Smooth muscle cell (in vitro differentiated cells): ENCODE results near the gene FASN. TPM values are rescaled to one million over a fixed set of nuclear protein-coding genes. Genes with fewer than 3 reads are reported as not detected.

Source experiments
- DNase-seq: peaks from one replicate; lab custom pipeline; 2025; ENCODE audit not compliant: unreplicated experiment; lab: John Stamatoyannopoulos, UW
- H2AFZ ChIP-seq: fragments of 200-600 bp; sonication (generic); 2 replicates; pipeline ENCODE4 v1.6.0; 2016; ENCODE audit warnings: antibody characterized with exemption, low read depth, mild to moderate bottlenecking
- H3F3A ChIP-seq: fragments of 200-600 bp; sonication (generic); 2 replicates; pipeline ENCODE4 v1.6.0; 2017; ENCODE audit warnings: antibody characterized with exemption, low read depth
- H3K27ac ChIP-seq: fragments of 200-600 bp; sonication (generic); 2 replicates; pipeline ENCODE4 v1.5.1; 2016; ENCODE audit warnings: low read depth, mild to moderate bottlenecking
- H3K27me3 ChIP-seq: fragments of 200-600 bp; sonication (generic); 2 replicates; pipeline ENCODE4 v1.6.1; 2016; ENCODE audit warnings: low read depth, mild to moderate bottlenecking
- H3K36me3 ChIP-seq: fragments of 200-600 bp; sonication (generic); 2 replicates; pipeline ENCODE4 v1.5.1; 2016; ENCODE audit warnings: low read depth
- H3K4me1 ChIP-seq: fragments of 200-600 bp; sonication (generic); 2 replicates; pipeline ENCODE4 v1.5.1; 2016; ENCODE audit warnings: low read depth
- H3K4me2 ChIP-seq: fragments of 200-600 bp; sonication (generic); 2 replicates; pipeline ENCODE4 v1.6.0; 2016; ENCODE audit warnings: mild to moderate bottlenecking
- H3K4me3 ChIP-seq: fragments of 200-600 bp; sonication (generic); 2 replicates; pipeline ENCODE4 v1.5.1; 2016; ENCODE audit warnings: mild to moderate bottlenecking
- H3K79me2 ChIP-seq: fragments of 200-600 bp; sonication (generic); 2 replicates; pipeline ENCODE4 v1.6.0; 2016; ENCODE audit warnings: low read depth, mild to moderate bottlenecking
- H3K9ac ChIP-seq: fragments of 200-600 bp; sonication (generic); 2 replicates; pipeline ENCODE4 v1.6.0; 2016; ENCODE audit warnings: low read depth
- H3K9me3 ChIP-seq: fragments of 200-600 bp; sonication (generic); replicated peaks from 2 replicates; pipeline ENCODE4 v1.5.1; 2016; ENCODE audit warnings: low read depth
- H4K20me1 ChIP-seq: fragments of 200-600 bp; sonication (generic); 2 replicates; pipeline ENCODE4 v1.6.0; 2016; ENCODE audit warnings: low read depth
- WGBS: methylation state at CpG from one replicate; pipeline ENCODE4 v1.1.7; 2016; ENCODE audit warnings: low lambda C conversion rate; 5-methylcytosine and 5-hydroxymethylcytosine counted together
- polyA plus RNA-seq: library from polyadenylated mRNA; unstranded; fragments of >200 nt; fragmentation: Nextera tagmentation; extraction: Ambion mirVana; gene quantifications from 2 replicates; pipeline ENCODE4 v1.2.1, GENCODE V29; 2016
- total RNA-seq: library from RNA; depleted of rRNA; stranded (reverse); fragments of >200 nt; gene quantifications from 2 replicates; pipeline ENCODE4 v1.2.3, GENCODE V29; 2014
- TF ChIP-seq, protein P1 (sequence below): fragments of 200-600 bp; sonication (generic); IDR thresholded peaks from 2 replicates; pipeline ENCODE4 v1.5.1; 2017; ENCODE audit warnings: borderline replicate concordance, mild to moderate bottlenecking, antibody characterized with exemption; ENCODE audit not compliant: insufficient read depth, poor library complexity, severe bottlenecking

Gene FASN
- total and polyA plus RNA-seq, 2 experiments from 2014 or later: 46.6 to 49.3 TPM

- Histone ChIP-seq H3K36me3 (no peaks in the 10 kb centered on the region), H3K4me2 (no peak overlapping the region), H3K4me1 (peaks cover 14% of the 10 kb centered on the region), H4K20me1 (peaks cover 14% of the 10 kb centered on the region), H3K27me3 (no peaks in the 10 kb centered on the region), H3K9ac (no peak overlapping the region), H3F3A (no peaks in the 10 kb centered on the region), H3K4me3 (no peak overlapping the region), H2AFZ (no peak overlapping the region), H3K27ac (no peak overlapping the region), H3K9me3 (no peaks in the 10 kb centered on the region), H3K79me2 (no peaks in the 10 kb centered on the region)
- WGBS: 98% methylated on average over 9 of the region's 10 CpGs
- TF ChIP-seq, protein P1, sequence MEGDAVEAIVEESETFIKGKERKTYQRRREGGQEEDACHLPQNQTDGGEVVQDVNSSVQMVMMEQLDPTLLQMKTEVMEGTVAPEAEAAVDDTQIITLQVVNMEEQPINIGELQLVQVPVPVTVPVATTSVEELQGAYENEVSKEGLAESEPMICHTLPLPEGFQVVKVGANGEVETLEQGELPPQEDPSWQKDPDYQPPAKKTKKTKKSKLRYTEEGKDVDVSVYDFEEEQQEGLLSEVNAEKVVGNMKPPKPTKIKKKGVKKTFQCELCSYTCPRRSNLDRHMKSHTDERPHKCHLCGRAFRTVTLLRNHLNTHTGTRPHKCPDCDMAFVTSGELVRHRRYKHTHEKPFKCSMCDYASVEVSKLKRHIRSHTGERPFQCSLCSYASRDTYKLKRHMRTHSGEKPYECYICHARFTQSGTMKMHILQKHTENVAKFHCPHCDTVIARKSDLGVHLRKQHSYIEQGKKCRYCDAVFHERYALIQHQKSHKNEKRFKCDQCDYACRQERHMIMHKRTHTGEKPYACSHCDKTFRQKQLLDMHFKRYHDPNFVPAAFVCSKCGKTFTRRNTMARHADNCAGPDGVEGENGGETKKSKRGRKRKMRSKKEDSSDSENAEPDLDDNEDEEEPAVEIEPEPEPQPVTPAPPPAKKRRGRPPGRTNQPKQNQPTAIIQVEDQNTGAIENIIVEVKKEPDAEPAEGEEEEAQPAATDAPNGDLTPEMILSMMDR: no peak
- no peak for DNase-seq
Measured at GRCh38 chr17:82114447-82114846, 16.4 kb upstream of the FASN start.

- Histone ChIP-seq H2AFZ (no peak overlapping the region), H3K4me2 (no peak overlapping the region), H3K27ac (no peak overlapping the region), H4K20me1 (peaks cover 11% of the 10 kb centered on the region), H3K9me3 (no peaks in the 10 kb centered on the region), H3K9ac (no peak overlapping the region), H3F3A (no peaks in the 10 kb centered on the region), H3K79me2 (no peaks in the 10 kb centered on the region), H3K27me3 (no peaks in the 10 kb centered on the region), H3K36me3 (no peaks in the 10 kb centered on the region), H3K4me1 (peaks cover 10% of the 10 kb centered on the region), H3K4me3 (no peak overlapping the region)
- DNase-seq: no peak
- TF ChIP-seq, protein P1: no peak
- WGBS: 94% methylated on average over 13 of the region's 13 CpGs
Measured at GRCh38 chr17:82113941-82114340, 15.9 kb upstream of the FASN start.

DNA sequence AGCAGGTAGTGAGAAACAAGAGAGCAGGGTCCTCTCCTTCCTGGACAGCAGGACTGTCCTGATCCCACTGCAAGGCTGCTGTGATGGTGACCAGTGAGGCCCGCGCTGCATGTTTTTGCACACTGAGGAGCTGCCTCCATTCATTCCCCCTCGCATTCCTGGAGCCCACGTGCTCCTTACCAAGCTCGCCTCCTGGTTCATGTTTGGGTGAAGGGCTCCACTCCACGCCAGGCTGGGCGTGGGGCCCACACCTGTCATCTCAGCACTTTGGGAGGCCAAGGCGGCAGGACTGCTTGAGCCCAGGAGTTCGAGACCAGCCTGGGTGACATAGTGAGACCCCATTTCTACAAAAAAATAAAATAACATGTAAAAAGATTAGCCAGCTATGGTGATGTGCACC is 15.4 kb upstream of the FASN start:
- Histone ChIP-seq H3K4me1 (peaks cover 6% of the 10 kb centered on the region), H3F3A (no peaks in the 10 kb centered on the region), H3K36me3 (no peaks in the 10 kb centered on the region), H3K9me3 (no peaks in the 10 kb centered on the region), H3K9ac (no peak overlapping the region), H3K4me2 (no peak overlapping the region), H3K4me3 (no peak overlapping the region), H3K27me3 (no peaks in the 10 kb centered on the region), H2AFZ (no peak overlapping the region), H4K20me1 (peaks cover 11% of the 10 kb centered on the region), H3K27ac (no peak overlapping the region), H3K79me2 (no peaks in the 10 kb centered on the region)
- TF ChIP-seq, protein P1: no peak
- no peak for DNase-seq
- whole genome bisulfite sequencing: 97% methylated on average over 9 of the region's 9 CpGs

DNA sequence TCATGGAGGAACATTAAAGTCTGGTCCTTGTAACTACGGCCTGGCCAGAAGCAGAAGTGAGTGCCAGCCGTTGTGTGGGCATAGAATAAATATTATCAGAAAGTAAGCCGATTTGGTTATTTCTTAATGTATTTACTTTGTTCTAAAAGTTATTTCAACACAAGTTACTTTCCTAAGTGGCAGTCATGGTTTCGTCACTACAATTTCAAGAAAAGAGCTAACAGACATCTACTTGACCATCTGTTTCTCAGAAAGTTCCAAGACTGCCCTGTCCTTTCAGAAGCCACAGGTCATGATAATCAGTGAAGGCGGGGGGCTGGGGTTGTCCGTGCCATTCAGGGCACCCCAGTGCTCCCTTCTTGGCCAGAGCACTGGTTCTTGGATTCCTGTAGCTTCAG is 14.9 kb upstream of the FASN start:
- Histone ChIP-seq H3K4me1 (peaks cover under 1% of the 10 kb centered on the region), H3K9me3 (no peaks in the 10 kb centered on the region), H3K79me2 (no peaks in the 10 kb centered on the region), H3K27ac (no peak overlapping the region), H3K27me3 (no peaks in the 10 kb centered on the region), H3K36me3 (no peaks in the 10 kb centered on the region), H3F3A (no peaks in the 10 kb centered on the region), H2AFZ (no peak overlapping the region), H3K9ac (no peak overlapping the region), H3K4me2 (no peak overlapping the region), H3K4me3 (no peak overlapping the region), H4K20me1 (peaks cover 11% of the 10 kb centered on the region)
- no peak for DNase-seq
- TF ChIP-seq, protein P1: no peak
- 90% methylated on average over 6 of the region's 6 CpGs for WGBS
